Measurements from ENCODE around the gene TTC13. TPM values are rescaled to one million over a fixed set of nuclear protein-coding genes. Genes with fewer than 3 reads are reported as not detected.

Gene TTC13
- total RNA-seq, 2 experiments from 2014 or later: 34.0 to 34.2 TPM

DNA sequence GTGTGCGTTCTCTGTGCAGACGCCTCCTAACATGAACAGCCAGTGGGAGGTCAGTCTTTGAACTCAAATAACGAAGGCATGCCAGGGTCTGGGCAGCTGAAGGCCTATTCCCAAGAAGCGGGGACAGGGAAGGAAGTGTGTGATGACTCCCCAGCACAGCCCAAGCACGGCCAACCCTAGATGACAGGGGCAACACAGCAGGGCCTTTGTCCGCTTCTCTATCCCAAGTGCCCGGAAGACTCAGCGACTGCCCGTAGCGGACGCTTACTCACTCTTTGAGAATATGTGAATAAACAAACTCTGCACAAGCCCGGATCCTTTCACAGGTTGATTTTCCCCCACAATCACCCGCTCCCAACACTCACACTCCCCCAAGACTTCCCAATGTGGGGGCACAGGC is 121.6 kb downstream of the TTC13 start:
- no peak overlapping the region for H3K4me3 Mint-ChIP-seq
- ATAC-seq: no peak

More for the DNA sequence above, 121.6 kb downstream of the TTC13 start:
- CTCF ChIA-PET: no interaction called here
- H3K36me3 Mint-ChIP-seq (ENCODE audit: low read depth): no peaks in the 10 kb centered on the region
- no peak overlapping the region for H3K27ac Mint-ChIP-seq
- no peaks in the 10 kb centered on the region for H3K4me1 Mint-ChIP-seq (ENCODE audit: low read depth)
- H3K27me3 Mint-ChIP-seq (ENCODE audit: low read depth): no peaks in the 10 kb centered on the region
- POLR2A ChIA-PET: no interaction called here
- DNase-seq: no peak
- H3K9me3 Mint-ChIP-seq (ENCODE audit: insufficient read depth): no peaks in the 10 kb centered on the region

Other genes starting within 250 kb of the TTC13 start
- gene CAPN9, start 231.5 kb downstream of the TTC13 start, total RNA-seq: not detected
- gene C1orf198, start 110.3 kb downstream of the TTC13 start, total RNA-seq: 1 to 10 TPM; 2.5 to 2.6 TPM
- 10 to 100 TPM; 15.6 to 16.4 TPM for gene ARV1, start 233 bp upstream of the TTC13 start, total RNA-seq
- 1 to 10 TPM; 5.7 to 6.1 TPM for gene FAM89A, start 61.4 kb upstream of the TTC13 start, total RNA-seq
- gene TRIM67, start 183.2 kb upstream of the TTC13 start, total RNA-seq: not detected